Liver (tissue), 3 donors: ENCODE results near the gene ACKR3.

Source experiments
- ATF3 ChIP-seq: IDR thresholded peaks from 2 replicates; pipeline ENCODE4 v1.6.1; 2016; ENCODE audit warnings: antibody characterized with exemption
- CTCF ChIP-seq: fragments of 150-350 bp; IDR thresholded peaks from 2 replicates; pipeline ENCODE4 v1.5.1; 2017; ENCODE audit warnings: improper control_type of control experiment, low read depth, low read length; ENCODE audit not compliant: missing input control
- EGR1 ChIP-seq, 2 donors: IDR thresholded peaks; 2 replicates each; pipeline ENCODE4 v1.6.1; 2016 to 2018; ENCODE audit warnings: antibody characterized with exemption in 2 of 2, low read depth in 2 of 2
- FOXA1 ChIP-seq: IDR thresholded peaks from 2 replicates; pipeline ENCODE4 v1.6.1; 2016; ENCODE audit warnings: antibody characterized with exemption
- GABPA ChIP-seq, 2 donors: IDR thresholded peaks in 1 of 2; conservative IDR thresholded peaks in 1 of 2; 2 replicates each; pipeline ENCODE4 v1.6.1; 2016; ENCODE audit warnings: antibody characterized with exemption in 2 of 2, mild to moderate bottlenecking in 1 of 2, moderate library complexity in 1 of 2
- JUND ChIP-seq, 2 donors: IDR thresholded peaks; 2 replicates each; pipeline ENCODE4 v1.6.1; 2016; ENCODE audit warnings: antibody characterized with exemption in 2 of 2
- MAX ChIP-seq: IDR thresholded peaks from 2 replicates; pipeline ENCODE4 v1.6.1; 2016; ENCODE audit warnings: antibody characterized with exemption
- RAD21 ChIP-seq, 2 donors: IDR thresholded peaks; 2 replicates each; pipeline ENCODE4 v1.6.1; 2016; ENCODE audit warnings: antibody characterized with exemption in 2 of 2, mild to moderate bottlenecking in 2 of 2
- REST ChIP-seq: IDR thresholded peaks from 2 replicates; pipeline ENCODE4 v1.6.1; 2016; ENCODE audit warnings: antibody characterized with exemption, mild to moderate bottlenecking
- RXRA ChIP-seq, 2 donors: IDR thresholded peaks; 2 replicates each; pipeline ENCODE4 v1.6.1; 2017 to 2018; ENCODE audit warnings: antibody characterized with exemption in 2 of 2, mild to moderate bottlenecking in 1 of 2
- SP1 ChIP-seq: IDR thresholded peaks from 2 replicates; pipeline ENCODE4 v1.6.1; 2018; ENCODE audit warnings: antibody characterized with exemption, mild to moderate bottlenecking
- TAF1 ChIP-seq: conservative IDR thresholded peaks from 2 replicates; pipeline ENCODE4 v1.6.1; 2016; ENCODE audit warnings: antibody characterized with exemption, mild to moderate bottlenecking
- YY1 ChIP-seq: IDR thresholded peaks from 2 replicates; pipeline ENCODE4 v1.6.1; 2016; ENCODE audit warnings: antibody characterized with exemption, mild to moderate bottlenecking
- ZBTB33 ChIP-seq: IDR thresholded peaks from 2 replicates; pipeline ENCODE4 v1.6.1; 2016; ENCODE audit warnings: antibody characterized with exemption
- donor health status: healthy.
- donor health status: healthy.

DNA sequence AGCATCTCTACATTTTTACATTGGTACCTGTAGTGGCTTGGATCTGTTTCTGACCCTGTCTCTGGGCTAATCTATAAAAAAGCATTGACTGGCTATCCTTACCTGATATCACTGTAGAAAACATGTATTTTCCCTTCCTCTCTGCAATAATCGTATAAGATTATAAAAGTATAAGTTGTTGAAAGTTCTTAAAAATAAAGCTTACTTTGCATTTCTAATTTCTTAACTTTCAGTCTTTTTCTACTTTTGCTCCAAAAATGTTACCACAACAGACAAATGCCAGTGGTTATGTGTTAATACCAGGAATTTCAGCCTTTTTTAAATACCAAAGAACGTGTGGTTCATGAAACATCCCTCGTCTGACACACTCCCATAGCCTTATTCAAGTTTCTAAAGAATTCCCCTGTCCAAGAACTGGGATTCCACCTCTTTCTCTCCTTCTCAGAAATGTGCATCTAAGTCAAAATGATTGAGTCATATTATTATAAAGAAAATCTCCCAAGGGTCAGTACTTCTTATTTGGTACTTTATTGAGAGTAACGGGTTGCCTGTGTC lies 28.5 kb upstream of the ACKR3 start:
- TF ChIP-seq CTCF, result no peak
- no peak for TF ChIP-seq REST
- TF ChIP-seq EGR1 (IDR thresholded peaks at IDR 0.05; ENCODE audit: low read depth in 2 of 2), result no peak
- TF ChIP-seq JUND (IDR thresholded peaks at IDR 0.05), result no peak
- TF ChIP-seq RAD21 (IDR thresholded peaks at IDR 0.05), result no peak
- TF ChIP-seq MAX, result no peak
- no peak for TF ChIP-seq YY1
- no peak for TF ChIP-seq TAF1
- no peak for TF ChIP-seq RXRA (IDR thresholded peaks at IDR 0.05)
- TF ChIP-seq GABPA (IDR thresholded peaks at IDR 0.05 in 1 of 2, conservative IDR thresholded peaks at IDR 0.05 in 1 of 2), result no peak
- TF ChIP-seq SP1, result no peak
- TF ChIP-seq ZBTB33, result no peak
- TF ChIP-seq ATF3, result no peak
- no peak for TF ChIP-seq FOXA1
